Activated T-cell treated with anti-CD3 and anti-CD28 coated beads, Interleukin-2, amount 50 U/mL, for 72 hours (primary cell): ENCODE measurements around the gene GPR158. TPM values are rescaled to one million over a fixed set of nuclear protein-coding genes. Genes with fewer than 3 reads are reported as not detected.
"Not testable (repeated sequence)": the region's sequence is repeated elsewhere in the genome, so short reads cannot be mapped to it uniquely, and the experiment has no call there.

Source experiments
- ATAC-seq, 2 donors: fragments of 150-1000 bp; cut with Tn5 transposase; replicated peaks in 1 of 2; 2 replicates each; pipeline ENCODE4 v1.10.0; 2021; ENCODE audit warnings: moderate library complexity in 2 of 2, mild to moderate bottlenecking in 1 of 2
- DNase-seq, 2 donors: peaks; one replicate each; pipeline ENCODE4 v3.0.0; 2021 to 2022; ENCODE audit warnings: mixed read lengths in 1 of 2
- H3K27ac Mint-ChIP-seq: one replicate; pipeline ENCODE4 v1.8.0; 2022; ENCODE audit warnings: mild to moderate bottlenecking, moderate library complexity, mixed read lengths
- H3K27me3 Mint-ChIP-seq: one replicate; pipeline ENCODE4 v1.8.0; 2022; ENCODE audit warnings: low read depth, mixed read lengths
- H3K36me3 Mint-ChIP-seq, 2 donors: one replicate each; pipeline ENCODE4 v1.8.0; 2022; ENCODE audit warnings: mixed read lengths in 2 of 2, mild to moderate bottlenecking in 1 of 2; ENCODE audit not compliant: insufficient read depth in 2 of 2
- H3K4me1 Mint-ChIP-seq: one replicate; pipeline ENCODE4 v1.8.0; 2022; ENCODE audit warnings: low read depth, mixed read lengths
- H3K4me3 Mint-ChIP-seq, 2 donors: one replicate each; pipeline ENCODE4 v1.8.0; 2022; ENCODE audit warnings: mild to moderate bottlenecking in 2 of 2, mixed read lengths in 2 of 2, moderate library complexity in 2 of 2
- H3K9me3 Mint-ChIP-seq, 2 donors: one replicate each; pipeline ENCODE4 v1.8.0; 2022; ENCODE audit warnings: mixed read lengths in 2 of 2
- total RNA-seq, 2 donors: library from RNA; stranded (reverse); gene quantifications; one replicate each; pipeline ENCODE4 v1.2.3, GENCODE V29; 2022

Gene GPR158
- total RNA-seq, 2 donors from 2014 or later = not detected

DNA sequence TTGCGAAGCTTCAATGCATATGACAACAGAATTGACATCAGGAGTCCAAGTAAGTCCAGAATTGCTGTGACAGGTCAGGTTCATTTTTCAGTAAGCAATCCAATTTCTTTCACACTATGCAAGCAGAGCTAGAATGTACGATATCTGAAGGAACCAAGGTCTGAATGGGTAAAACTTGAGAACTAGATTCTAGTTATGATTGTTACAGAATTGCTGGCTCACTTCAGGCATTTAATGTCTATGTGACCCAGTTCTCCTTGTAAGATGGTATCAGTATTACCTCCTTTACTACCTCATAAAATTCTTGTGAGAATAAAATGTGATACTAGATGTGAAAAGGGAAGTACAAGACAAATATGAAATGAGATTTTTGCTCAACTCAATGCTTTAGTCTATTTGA, 159.6 kb downstream of the GPR158 start:
- peaks cover 0 to 1% of the 10 kb centered on the region in 2 donors for H3K9me3 Mint-ChIP-seq
- H3K36me3 Mint-ChIP-seq = no peaks in the 10 kb centered on the region
- H3K27me3 Mint-ChIP-seq = no peaks in the 10 kb centered on the region
- ATAC-seq (no peak), DNase-seq (no peak)
- no peaks in the 10 kb centered on the region for H3K4me1 Mint-ChIP-seq
- H3K27ac Mint-ChIP-seq = no peak overlapping the region
- no peak overlapping the region for H3K4me3 Mint-ChIP-seq

GRCh38 chr10:25336330-25336729, 161.5 kb downstream of the GPR158 start:
- H3K27ac Mint-ChIP-seq = no peak overlapping the region
- H3K36me3 Mint-ChIP-seq = no peaks in the 10 kb centered on the region
- peaks cover 0 to under 1% of the 10 kb centered on the region in 2 donors for H3K9me3 Mint-ChIP-seq
- no peaks in the 10 kb centered on the region for H3K4me1 Mint-ChIP-seq
- no peak for DNase-seq
- no peak overlapping the region for H3K4me3 Mint-ChIP-seq
- ATAC-seq = no peak
- H3K27me3 Mint-ChIP-seq = no peaks in the 10 kb centered on the region

DNA sequence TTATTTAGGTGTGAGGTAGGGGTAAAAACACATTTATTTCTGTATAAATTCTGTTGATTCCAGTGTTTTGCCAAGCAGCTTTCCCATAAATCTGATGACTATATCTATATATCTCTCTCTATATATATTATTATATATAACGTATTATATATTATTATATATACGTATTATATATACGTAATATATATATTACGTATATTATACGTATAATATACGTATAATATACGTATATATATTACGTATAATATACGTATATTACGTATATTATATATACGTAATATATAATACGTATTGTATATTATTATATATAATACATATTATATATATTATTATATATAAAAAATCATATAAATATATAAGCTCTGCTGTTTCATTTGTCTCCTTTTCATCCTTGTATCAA, 163.5 kb downstream of the GPR158 start:
- DNase-seq = no peak
- no peak for ATAC-seq
- no peaks in the 10 kb centered on the region for H3K27me3 Mint-ChIP-seq
- no peak overlapping the region for H3K4me3 Mint-ChIP-seq
- H3K27ac Mint-ChIP-seq = no peak overlapping the region
- H3K9me3 Mint-ChIP-seq = no peaks in the 10 kb centered on the region
- no peaks in the 10 kb centered on the region for H3K36me3 Mint-ChIP-seq
- H3K4me1 Mint-ChIP-seq = no peaks in the 10 kb centered on the region

DNA sequence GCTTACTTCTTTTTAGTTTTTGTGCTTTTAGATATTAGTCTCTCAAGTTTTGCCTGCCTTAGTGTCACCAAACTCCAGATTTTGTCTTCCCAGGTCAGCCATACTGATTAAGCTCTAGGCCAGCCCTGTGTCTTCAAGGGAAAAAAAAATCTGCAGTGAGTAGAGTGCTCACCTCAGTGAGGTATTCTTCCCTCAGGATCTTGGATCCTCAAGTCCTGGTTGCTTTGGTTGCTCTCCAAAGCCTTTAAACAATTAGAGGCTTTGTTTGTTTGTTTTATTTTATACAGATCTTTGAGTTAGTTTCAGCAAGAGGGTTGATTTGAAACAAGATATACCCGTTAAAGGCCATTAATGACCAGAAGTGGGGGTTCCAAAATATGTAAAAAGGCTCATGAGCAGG, 165.2 kb downstream of the GPR158 start:
- DNase-seq (no peak), ATAC-seq (no peak)
- Mint-ChIP-seq H3K27me3 (no peaks in the 10 kb centered on the region), H3K4me3 (no peak overlapping the region), H3K9me3 (no peaks in the 10 kb centered on the region), H3K27ac (no peak overlapping the region), H3K36me3 (no peaks in the 10 kb centered on the region), H3K4me1 (no peaks in the 10 kb centered on the region)

- ATAC-seq (no peak), DNase-seq (no peak)
- Mint-ChIP-seq H3K27ac (no peak overlapping the region), H3K9me3 (peaks cover 6% of the 10 kb centered on the region in 2 donors), H3K4me1 (no peaks in the 10 kb centered on the region), H3K4me3 (no peak overlapping the region), H3K27me3 (no peaks in the 10 kb centered on the region), H3K36me3 (no peaks in the 10 kb centered on the region)
These were observed 174.7 kb downstream of the GPR158 start for GRCh38 chr10:25349520-25349919.

- Mint-ChIP-seq H3K27ac (no peak overlapping the region), H3K36me3 (peaks cover 6% of the 10 kb centered on the region in 2 donors), H3K4me1 (no peaks in the 10 kb centered on the region), H3K27me3 (no peaks in the 10 kb centered on the region), H3K4me3 (no peak overlapping the region), H3K9me3 (peaks cover 15 to 20% of the 10 kb centered on the region in 2 donors)
- ATAC-seq (no peak), DNase-seq (no peak)
These were observed 181.8 kb downstream of the GPR158 start for GRCh38 chr10:25356609-25357008.

DNA sequence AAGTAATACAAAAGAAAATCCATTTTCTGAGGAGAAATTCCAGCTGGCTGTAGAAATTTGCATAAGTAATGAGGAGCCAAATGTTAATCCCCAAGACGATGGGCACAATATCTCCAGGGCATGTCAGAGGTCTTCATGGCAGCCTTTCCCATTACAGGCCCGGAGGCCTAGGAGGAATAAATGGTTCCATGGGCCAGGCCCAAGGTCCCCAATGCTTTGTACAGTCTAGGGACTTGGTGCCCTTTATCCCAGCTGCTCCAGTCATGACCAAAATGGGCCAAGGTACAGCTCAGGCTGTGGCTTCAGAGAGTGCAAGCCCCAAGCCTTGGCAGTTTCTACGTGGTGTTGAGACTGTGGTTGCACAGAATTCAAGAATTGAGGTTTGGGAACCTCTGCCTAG, 182.5 kb downstream of the GPR158 start:
- DNase-seq (no peak), ATAC-seq (no peak)
- no peak overlapping the region for H3K27ac Mint-ChIP-seq
- no peaks in the 10 kb centered on the region for H3K27me3 Mint-ChIP-seq
- H3K36me3 Mint-ChIP-seq = peaks cover 6% of the 10 kb centered on the region in 2 donors
- H3K4me3 Mint-ChIP-seq = no peak overlapping the region
- H3K9me3 Mint-ChIP-seq = peaks cover 15 to 20% of the 10 kb centered on the region in 2 donors
- no peaks in the 10 kb centered on the region for H3K4me1 Mint-ChIP-seq

- H3K27me3 Mint-ChIP-seq = no peaks in the 10 kb centered on the region
- peaks cover 6 to 9% of the 10 kb centered on the region in 2 donors for H3K9me3 Mint-ChIP-seq
- H3K36me3 Mint-ChIP-seq = no peaks in the 10 kb centered on the region
- ATAC-seq (no peak), DNase-seq (no peak)
- H3K4me1 Mint-ChIP-seq = no peaks in the 10 kb centered on the region
- no peak overlapping the region for H3K27ac Mint-ChIP-seq
- no peak overlapping the region for H3K4me3 Mint-ChIP-seq
These were observed 207.4 kb downstream of the GPR158 start for GRCh38 chr10:25382029-25382810.

DNA sequence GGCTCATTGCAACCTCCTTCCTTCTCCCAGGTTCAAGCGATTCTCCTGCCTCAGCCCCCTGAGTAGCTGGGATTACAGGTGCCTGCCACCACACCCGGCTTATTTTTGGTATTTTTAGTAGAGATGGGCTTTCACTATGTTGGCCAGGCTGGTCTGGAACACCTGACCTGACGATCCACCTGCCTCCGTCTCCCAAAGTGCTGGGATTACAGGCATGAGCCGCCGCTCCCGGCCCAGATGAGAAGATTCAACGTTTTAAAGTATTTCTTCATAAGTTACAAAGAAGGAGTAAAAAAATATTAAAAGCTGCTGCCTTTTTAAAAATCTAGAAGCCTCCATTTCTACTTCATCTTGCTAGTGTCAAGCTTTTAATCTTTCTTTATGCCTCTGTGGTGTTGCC, 208.1 kb downstream of the GPR158 start:
- not testable (repeated sequence) for ATAC-seq, H3K27ac Mint-ChIP-seq, H3K9me3 Mint-ChIP-seq, DNase-seq, H3K27me3 Mint-ChIP-seq, H3K36me3 Mint-ChIP-seq, H3K4me3 Mint-ChIP-seq, H3K4me1 Mint-ChIP-seq

GRCh38 chr10:25383686-25384085, 208.9 kb downstream of the GPR158 start:
- no peak overlapping the region for H3K4me3 Mint-ChIP-seq
- H3K36me3 Mint-ChIP-seq = no peaks in the 10 kb centered on the region

DNA sequence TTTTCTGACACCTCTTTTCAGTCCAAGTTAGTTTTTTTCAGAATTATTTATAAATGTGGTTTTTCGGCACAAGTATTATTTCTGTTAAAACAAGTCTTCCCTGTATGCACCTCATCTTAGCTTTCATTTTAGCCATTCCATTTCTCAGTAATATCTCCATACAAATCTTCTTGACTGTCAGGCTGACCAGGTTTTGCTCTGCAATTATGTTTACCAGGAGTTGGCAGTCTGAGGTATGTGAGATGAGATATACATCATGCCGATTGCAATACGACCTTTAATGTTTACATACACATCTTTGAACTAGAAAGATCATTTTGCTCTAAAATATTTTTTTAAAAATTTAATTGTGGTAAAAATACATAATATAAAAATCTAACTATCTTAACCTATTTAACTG, 209.8 kb downstream of the GPR158 start:
- Mint-ChIP-seq H3K36me3 (no peaks in the 10 kb centered on the region), H3K4me3 (no peak overlapping the region), H3K27ac (no peak overlapping the region), H3K4me1 (no peaks in the 10 kb centered on the region), H3K9me3 (peaks cover 8 to 9% of the 10 kb centered on the region in 2 donors), H3K27me3 (no peaks in the 10 kb centered on the region)
- DNase-seq (no peak), ATAC-seq (no peak)

More at GRCh38 chr10:25383686-25384085, 208.9 kb downstream of the GPR158 start:
- Mint-ChIP-seq H3K9me3 (peaks cover 8 to 9% of the 10 kb centered on the region in 2 donors), H3K27me3 (no peaks in the 10 kb centered on the region), H3K4me1 (no peaks in the 10 kb centered on the region), H3K27ac (no peak overlapping the region)
- ATAC-seq (no peak), DNase-seq (no peak)

GRCh38 chr10:25388188-25388861, 213.5 kb downstream of the GPR158 start:
- no peak for DNase-seq
- H3K4me1 Mint-ChIP-seq = no peaks in the 10 kb centered on the region
- no peaks in the 10 kb centered on the region for H3K27me3 Mint-ChIP-seq
- H3K36me3 Mint-ChIP-seq = peaks cover 0 to 5% of the 10 kb centered on the region in 2 donors
- ATAC-seq = no peak
- H3K27ac Mint-ChIP-seq = no peak overlapping the region
- H3K4me3 Mint-ChIP-seq = no peak overlapping the region
- peaks cover 7 to 11% of the 10 kb centered on the region in 2 donors for H3K9me3 Mint-ChIP-seq

DNA sequence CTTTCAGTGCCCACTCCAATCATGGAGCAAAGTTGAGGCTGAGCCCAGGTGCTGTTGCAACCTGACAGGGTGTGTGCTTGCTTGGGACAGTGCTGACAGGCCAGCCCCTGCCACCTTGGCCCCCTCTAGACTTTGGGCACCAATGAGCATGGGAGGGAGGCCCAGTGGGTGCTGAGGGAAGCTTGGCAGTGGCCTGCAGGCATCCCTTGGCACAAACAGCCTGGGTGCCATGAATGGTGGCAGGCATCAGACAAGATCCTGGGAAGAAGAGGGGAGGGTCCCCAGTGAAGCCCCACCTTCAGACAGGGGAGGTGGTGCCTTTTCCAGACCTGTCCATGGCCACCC, 214.0 kb downstream of the GPR158 start:
- peaks cover 0 to 5% of the 10 kb centered on the region in 2 donors for H3K36me3 Mint-ChIP-seq
- DNase-seq = no peak
- peaks cover 7 to 13% of the 10 kb centered on the region in 2 donors for H3K9me3 Mint-ChIP-seq
- ATAC-seq = no peak
- H3K4me3 Mint-ChIP-seq = no peak overlapping the region
- H3K27me3 Mint-ChIP-seq = no peaks in the 10 kb centered on the region
- H3K4me1 Mint-ChIP-seq = no peaks in the 10 kb centered on the region
- no peak overlapping the region for H3K27ac Mint-ChIP-seq
